K562 (cell line): ENCODE data around the gene RIPOR2. TPM values are rescaled to one million over a fixed set of nuclear protein-coding genes. Genes with fewer than 3 reads are reported as not detected.

Experiments used
- ATAC-seq: fragments of 200-7000 bp; cut with Tn5 transposase; 3 replicates; pipeline ENCODE4 v1.9.1; 2020; ENCODE audit warnings: moderate library complexity
- BruUV-seq: library from RNA; stranded (reverse); fragments of 400-500 nt; replicated peaks from 2 replicates; lab custom pipeline; 2021; lab: Mats Ljungman, UMichigan
- CTCF ChIA-PET: fragments of 300-600 bp; formaldehyde crosslinking; extraction: SDS; loops from one replicate; lab custom pipeline; 2021; ENCODE audit warnings: low intra/inter-chr PET ratio; lab: Yijun Ruan, JAX
- POLR2A ChIA-PET: fragments of 300-600, 350-650 bp; sonication (Branson Sonifier 250); formaldehyde crosslinking; extraction: SDS; loops from one replicate; lab custom pipeline; 2021; ENCODE audit warnings: antibody characterized with exemption, inconsistent platforms; lab: Yijun Ruan, JAX
- DNase-seq, 4 experiments: peaks; one replicate each; pipeline versions ENCODE4 v3.0.0 to v3.0.0-alpha.2; 2011 to 2018; ENCODE audit warnings: low spot score in 3 of 4, mixed read lengths in 3 of 4; ENCODE audit errors: extremely low read depth in 1 of 4
- FAIRE-seq: peaks from 2 replicates; lab custom pipeline; 2011; peaks lifted over from hg19 to GRCh38; lab: Jason Lieb, UNC
- H2AFZ ChIP-seq: 2 replicates; pipeline ENCODE4 v1.6.0; 2011; ENCODE audit warnings: low read depth, low read length, control low read depth, inconsistent platforms
- H3K27ac ChIP-seq: fragments of 200-600 bp; 3 replicates; pipeline ENCODE4 v1.8.0; 2011; ENCODE audit warnings: low read depth, mild to moderate bottlenecking, control low read depth, inconsistent platforms, low read length, moderate library complexity, mixed read lengths; ENCODE audit errors: extremely low read depth
- H3K27me3 ChIP-seq, 2 experiments: fragments of 300-600 bp in 1 of 2; 2 replicates in 1 of 2; 3 replicates in 1 of 2; pipeline versions ENCODE4 v1.6.0 to v1.8.0; 2011; ENCODE audit warnings: inconsistent platforms in 2 of 2, low read length in 2 of 2, mild to moderate bottlenecking in 1 of 2, mixed read lengths in 1 of 2, moderate library complexity in 1 of 2; ENCODE audit not compliant: control insufficient read depth in 2 of 2, insufficient read depth in 2 of 2
- H3K36me3 ChIP-seq: fragments of 300-600 bp; 3 replicates; pipeline ENCODE4 v1.8.0; 2011; ENCODE audit warnings: mild to moderate bottlenecking, low read length, inconsistent platforms; ENCODE audit not compliant: control insufficient read depth, insufficient read depth
- H3K4me1 ChIP-seq, 2 experiments: fragments of 200-600 bp in 1 of 2; replicated peaks in 1 of 2; 2 replicates in 1 of 2; 3 replicates in 1 of 2; pipeline versions ENCODE4 v1.5.1 to v1.8.0; 2011; ENCODE audit warnings: inconsistent platforms in 2 of 2, low read length in 2 of 2, mild to moderate bottlenecking in 1 of 2, mixed read lengths in 1 of 2, moderate library complexity in 1 of 2; ENCODE audit not compliant: control insufficient read depth in 2 of 2, insufficient read depth in 2 of 2
- H3K4me2 ChIP-seq: 2 replicates; pipeline ENCODE4 v1.6.1; 2011; ENCODE audit warnings: low read length, control low read depth, inconsistent platforms, mixed read lengths; ENCODE audit not compliant: insufficient read depth
- H3K4me3 ChIP-seq: fragments of 200-600 bp; sonication (generic), shearing (Covaris generic); 2 replicates; pipeline ENCODE4 v1.5.1; 2016; ENCODE audit warnings: control low read depth, inconsistent platforms
- H3K79me2 ChIP-seq: fragments of 200-600 bp; 3 replicates; pipeline ENCODE4 v1.8.0; 2011; ENCODE audit warnings: low read length, inconsistent platforms; ENCODE audit not compliant: control insufficient read depth, insufficient read depth
- H3K9ac ChIP-seq, 2 experiments: 2 replicates each; pipeline versions ENCODE4 v1.6.0 to v1.6.1; 2011; ENCODE audit warnings: low read depth in 2 of 2, low read length in 2 of 2, control low read depth in 1 of 2, inconsistent platforms in 1 of 2, mild to moderate bottlenecking in 1 of 2, mixed read lengths in 1 of 2; ENCODE audit not compliant: insufficient read depth in 1 of 2
- H3K9me1 ChIP-seq: one replicate; pipeline ENCODE4 v1.6.0; 2011; ENCODE audit warnings: inconsistent platforms, mild to moderate bottlenecking, low read length, moderate library complexity; ENCODE audit not compliant: control insufficient read depth, insufficient read depth
- H3K9me3 ChIP-seq: replicated peaks from 2 replicates; pipeline ENCODE4 v1.5.1; 2011; ENCODE audit warnings: low read depth, low read length, inconsistent platforms; ENCODE audit not compliant: control insufficient read depth, insufficient read depth
- H4K20me1 ChIP-seq: replicated peaks from 2 replicates; pipeline ENCODE4 v1.6.1; 2011; ENCODE audit warnings: low read length, inconsistent platforms, mixed read lengths; ENCODE audit not compliant: control insufficient read depth, insufficient read depth
- BACH1 ChIP-seq: fragments of 200-800 bp; sonication (Bioruptor generic); IDR thresholded peaks from 2 replicates; pipeline ENCODE4 v1.6.1; 2016; ENCODE audit warnings: missing genetic modification characterization, missing compliant biosample characterization
- BCL6 ChIP-seq: fragments of 250-450 bp; sonication (Bioruptor Pico); IDR thresholded peaks from 2 replicates; pipeline ENCODE4 v1.4.0; 2020
- HDAC6 ChIP-seq: IDR thresholded peaks from 2 replicates; pipeline ENCODE4 v1.6.1; 2012; ENCODE audit warnings: low read depth, mild to moderate bottlenecking, control low read depth, inconsistent platforms, low read length, moderate library complexity
- MTA3 ChIP-seq: fragments of 450-650 bp; formaldehyde crosslinking; IDR thresholded peaks from 2 replicates; pipeline ENCODE4 v1.6.1; 2017; ENCODE audit warnings: mild to moderate bottlenecking, borderline replicate concordance
- PPARD ChIP-seq: fragments of 250-450 bp; sonication (Bioruptor Pico); IDR thresholded peaks from 2 replicates; pipeline ENCODE4 v1.8.0; 2022; ENCODE audit warnings: inconsistent platforms, mild to moderate bottlenecking, moderate library complexity
- RBM15 ChIP-seq: fragments of 200-400 bp; formaldehyde crosslinking; IDR thresholded peaks from 2 replicates; pipeline ENCODE4 v1.6.1; 2018; ENCODE audit warnings: mild to moderate bottlenecking, low read length, moderate library complexity; ENCODE audit not compliant: insufficient read depth
- SMAD1 ChIP-seq: fragments of 150-350 bp; IDR thresholded peaks from 2 replicates; pipeline ENCODE4 v1.6.1; 2014; ENCODE audit warnings: low read length, low read depth; ENCODE audit not compliant: partially characterized antibody
- ZNF76 ChIP-seq: fragments of 250-450 bp; sonication (Bioruptor Pico); IDR thresholded peaks from 2 replicates; pipeline ENCODE4 v1.4.0; 2020; ENCODE audit warnings: mild to moderate bottlenecking, moderate library complexity, borderline replicate concordance
- WGBS: fragments of 100-300 bp; shearing (Covaris generic); methylation state at CpG from one replicate; pipeline ENCODE4 v1.1.6; 2016; ENCODE audit warnings: low coverage, mixed read lengths; ENCODE audit not compliant: insufficient coverage; ENCODE audit errors: missing lambda C conversion rate; 5-methylcytosine and 5-hydroxymethylcytosine counted together
- in situ Hi-C: fragments of 300-500 bp; cut with MboI; formaldehyde crosslinking; loops from 4 replicates; pipeline ENCODE4 v1.15.0; 2018; ENCODE audit warnings: inconsistent platforms, mixed read lengths
- intact Hi-C: fragments of 100-400 bp; cut with micrococcal nuclease; formaldehyde crosslinking; loops from 2 replicates; pipeline ENCODE4 v1.14.2; 2022
- polyA plus RNA-seq, 8 experiments: library from polyadenylated mRNA; depleted of rRNA in 4 of 8; stranded (reverse) in 5 of 8; unstranded in 3 of 8; fragments of >200 nt; fragmentation: Nextera tagmentation in 2 of 8; fragmentation: Illumina TruSeq in 1 of 8; extraction: Ambion mirVana in 2 of 8; extraction: Trizol in 1 of 8; gene quantifications; 2 replicates each; pipeline versions ENCODE4 v1.2.1 to v1.2.3, GENCODE V29; 2011 to 2014; ENCODE audit warnings: inconsistent platforms in 1 of 8, missing spikeins in 1 of 8
- total RNA-seq, 7 experiments: library from RNA; depleted of rRNA in 6 of 7; stranded (reverse); fragments of >200 nt in 6 of 7; fragmentation: Illumina TruSeq in 2 of 7; extraction: Trizol in 2 of 7; gene quantifications; 2 replicates each; pipeline versions ENCODE4 v1.2.1 to v1.2.3, GENCODE V29; 2011 to 2021; ENCODE audit warnings: low replicate concordance in 1 of 7
- TF ChIP-seq, protein P1 (sequence below): fragments of 450-650 bp; IDR thresholded peaks from 2 replicates; pipeline ENCODE4 v1.6.1; 2017; ENCODE audit warnings: antibody characterized with exemption, mild to moderate bottlenecking

RIPOR2 gene
- total and polyA plus RNA-seq, 9 of the 15 experiments (the other 6 are each of a cell fraction or from before 2014, with no cell fraction given): 0.04 to 1.0 (median 0.47) TPM; not detected in 2

DNA sequence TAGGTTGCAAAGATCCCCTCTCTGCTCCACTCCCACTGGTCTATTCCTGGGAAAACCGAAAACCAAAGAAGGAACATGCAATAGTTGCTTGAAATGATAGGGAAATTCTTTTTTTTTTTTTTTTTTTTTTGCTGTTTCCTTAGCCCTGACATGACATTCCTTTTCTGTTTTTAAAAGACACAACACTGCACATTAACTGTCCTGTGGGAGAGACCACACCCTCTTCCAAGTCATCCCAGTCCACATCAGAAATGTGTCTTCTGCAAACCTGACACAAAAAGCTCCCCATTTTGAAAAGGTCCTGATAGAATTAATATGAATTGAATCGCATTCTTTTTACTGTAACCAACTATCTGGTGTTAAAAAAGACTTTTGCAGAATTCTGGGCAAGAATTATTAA is 43.4 kb upstream of the RIPOR2 start:
- no peak for DNase-seq
- no peaks in the 10 kb centered on the region for H3K79me2 ChIP-seq
- intact Hi-C loops: no loop called here
- H3K27ac ChIP-seq: no peak overlapping the region
- BruUV-seq: no TSS peak
- H3K9me1 ChIP-seq: no peaks in the 10 kb centered on the region
- H3K4me2 ChIP-seq: no peak overlapping the region
- no peaks in the 10 kb centered on the region for H3K9me3 ChIP-seq
- WGBS: 0% methylated on average over 2 of the region's 2 CpGs
- no peaks in the 10 kb centered on the region for H4K20me1 ChIP-seq
- in situ Hi-C loops: no loop called here
- H2AFZ ChIP-seq: no peak overlapping the region
- H3K4me3 ChIP-seq: no peak overlapping the region
- no peaks in the 10 kb centered on the region for H3K4me1 ChIP-seq
- FAIRE-seq: no peak
- TF ChIP-seq RBM15 (no peak), ZNF76 (CRISPR knock-in tag) (no peak), HDAC6 (no peak), BACH1 (tag) (no peak), BCL6 (CRISPR knock-in tag) (no peak), MTA3 (no peak), PPARD (no peak), SMAD1 (no peak)
- TF ChIP-seq, protein P1, sequence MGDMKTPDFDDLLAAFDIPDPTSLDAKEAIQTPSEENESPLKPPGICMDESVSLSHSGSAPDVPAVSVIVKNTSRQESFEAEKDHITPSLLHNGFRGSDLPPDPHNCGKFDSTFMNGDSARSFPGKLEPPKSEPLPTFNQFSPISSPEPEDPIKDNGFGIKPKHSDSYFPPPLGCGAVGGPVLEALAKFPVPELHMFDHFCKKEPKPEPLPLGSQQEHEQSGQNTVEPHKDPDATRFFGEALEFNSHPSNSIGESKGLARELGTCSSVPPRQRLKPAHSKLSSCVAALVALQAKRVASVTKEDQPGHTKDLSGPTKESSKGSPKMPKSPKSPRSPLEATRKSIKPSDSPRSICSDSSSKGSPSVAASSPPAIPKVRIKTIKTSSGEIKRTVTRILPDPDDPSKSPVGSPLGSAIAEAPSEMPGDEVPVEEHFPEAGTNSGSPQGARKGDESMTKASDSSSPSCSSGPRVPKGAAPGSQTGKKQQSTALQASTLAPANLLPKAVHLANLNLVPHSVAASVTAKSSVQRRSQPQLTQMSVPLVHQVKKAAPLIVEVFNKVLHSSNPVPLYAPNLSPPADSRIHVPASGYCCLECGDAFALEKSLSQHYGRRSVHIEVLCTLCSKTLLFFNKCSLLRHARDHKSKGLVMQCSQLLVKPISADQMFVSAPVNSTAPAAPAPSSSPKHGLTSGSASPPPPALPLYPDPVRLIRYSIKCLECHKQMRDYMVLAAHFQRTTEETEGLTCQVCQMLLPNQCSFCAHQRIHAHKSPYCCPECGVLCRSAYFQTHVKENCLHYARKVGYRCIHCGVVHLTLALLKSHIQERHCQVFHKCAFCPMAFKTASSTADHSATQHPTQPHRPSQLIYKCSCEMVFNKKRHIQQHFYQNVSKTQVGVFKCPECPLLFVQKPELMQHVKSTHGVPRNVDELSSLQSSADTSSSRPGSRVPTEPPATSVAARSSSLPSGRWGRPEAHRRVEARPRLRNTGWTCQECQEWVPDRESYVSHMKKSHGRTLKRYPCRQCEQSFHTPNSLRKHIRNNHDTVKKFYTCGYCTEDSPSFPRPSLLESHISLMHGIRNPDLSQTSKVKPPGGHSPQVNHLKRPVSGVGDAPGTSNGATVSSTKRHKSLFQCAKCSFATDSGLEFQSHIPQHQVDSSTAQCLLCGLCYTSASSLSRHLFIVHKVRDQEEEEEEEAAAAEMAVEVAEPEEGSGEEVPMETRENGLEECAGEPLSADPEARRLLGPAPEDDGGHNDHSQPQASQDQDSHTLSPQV: no peak
- POLR2A ChIA-PET: no interaction called here
- ATAC-seq: no peak
- no peaks in the 10 kb centered on the region for H3K36me3 ChIP-seq
- CTCF ChIA-PET: no interaction called here
- no peak overlapping the region for H3K9ac ChIP-seq
- H3K27me3 ChIP-seq: peaks cover 0 to 2% of the 10 kb centered on the region in 2 experiments; a peak in 1 of 5 replicates
